K562 (cell line): ENCODE results near the gene ATF1.

Experiments used
- DDX20 ChIP-seq: fragments of 450-650 bp; IDR thresholded peaks from 2 replicates; pipeline ENCODE4 v1.6.1; 2016; ENCODE audit warnings: missing genetic modification characterization, low read depth, mild to moderate bottlenecking, missing compliant biosample characterization, moderate library complexity
- KLF10 ChIP-seq: fragments of 250-450 bp; sonication (Bioruptor Pico); IDR thresholded peaks from 2 replicates; pipeline ENCODE4 v1.6.1; 2021; ENCODE audit warnings: matching md5 sums
- STAG1 ChIP-seq: sonication (generic); formaldehyde crosslinking; IDR thresholded peaks from 2 replicates; pipeline ENCODE4 v1.5.0; 2020; ENCODE audit warnings: missing genetic modification reagents, borderline replicate concordance
- THAP12 ChIP-seq: fragments of 250-450 bp; sonication (Bioruptor Pico); IDR thresholded peaks from 2 replicates; pipeline ENCODE4 v1.9.0; 2021; ENCODE audit warnings: mild to moderate bottlenecking, inconsistent platforms
- ZFX ChIP-seq: sonication (generic); formaldehyde crosslinking; IDR thresholded peaks from 2 replicates; pipeline ENCODE4 v1.8.0; 2022; ENCODE audit warnings: mild to moderate bottlenecking, missing genetic modification reagents, moderate library complexity

GRCh38 chr12:50784501-50784900 is 20.6 kb downstream of the ATF1 start:
- TF ChIP-seq DDX20 (no peak), STAG1 (no peak), KLF10 (CRISPR knock-in tag) (no peak), THAP12 (no peak), ZFX (CRISPR knock-in tag) (no peak)
